ENCODE measurements around the gene DEPDC5.

GRCh38 chr22:31848411-31848810, 94.6 kb downstream of the DEPDC5 start:
- TF ChIP-seq EP300 (IDR thresholded peaks at IDR 0.05) (no peak), POLR2A (IDR thresholded peaks at IDR 0.05) (no peak), POLR2AphosphoS5 (IDR thresholded peaks at IDR 0.05) (no peak)
- TF ChIP-seq, protein P1, sequence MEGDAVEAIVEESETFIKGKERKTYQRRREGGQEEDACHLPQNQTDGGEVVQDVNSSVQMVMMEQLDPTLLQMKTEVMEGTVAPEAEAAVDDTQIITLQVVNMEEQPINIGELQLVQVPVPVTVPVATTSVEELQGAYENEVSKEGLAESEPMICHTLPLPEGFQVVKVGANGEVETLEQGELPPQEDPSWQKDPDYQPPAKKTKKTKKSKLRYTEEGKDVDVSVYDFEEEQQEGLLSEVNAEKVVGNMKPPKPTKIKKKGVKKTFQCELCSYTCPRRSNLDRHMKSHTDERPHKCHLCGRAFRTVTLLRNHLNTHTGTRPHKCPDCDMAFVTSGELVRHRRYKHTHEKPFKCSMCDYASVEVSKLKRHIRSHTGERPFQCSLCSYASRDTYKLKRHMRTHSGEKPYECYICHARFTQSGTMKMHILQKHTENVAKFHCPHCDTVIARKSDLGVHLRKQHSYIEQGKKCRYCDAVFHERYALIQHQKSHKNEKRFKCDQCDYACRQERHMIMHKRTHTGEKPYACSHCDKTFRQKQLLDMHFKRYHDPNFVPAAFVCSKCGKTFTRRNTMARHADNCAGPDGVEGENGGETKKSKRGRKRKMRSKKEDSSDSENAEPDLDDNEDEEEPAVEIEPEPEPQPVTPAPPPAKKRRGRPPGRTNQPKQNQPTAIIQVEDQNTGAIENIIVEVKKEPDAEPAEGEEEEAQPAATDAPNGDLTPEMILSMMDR (IDR thresholded peaks at IDR 0.05), result no peak

All from sigmoid colon (tissue), 4 donors.